Measurements from ENCODE around the gene NPR2.

NPR2 gene

DNA sequence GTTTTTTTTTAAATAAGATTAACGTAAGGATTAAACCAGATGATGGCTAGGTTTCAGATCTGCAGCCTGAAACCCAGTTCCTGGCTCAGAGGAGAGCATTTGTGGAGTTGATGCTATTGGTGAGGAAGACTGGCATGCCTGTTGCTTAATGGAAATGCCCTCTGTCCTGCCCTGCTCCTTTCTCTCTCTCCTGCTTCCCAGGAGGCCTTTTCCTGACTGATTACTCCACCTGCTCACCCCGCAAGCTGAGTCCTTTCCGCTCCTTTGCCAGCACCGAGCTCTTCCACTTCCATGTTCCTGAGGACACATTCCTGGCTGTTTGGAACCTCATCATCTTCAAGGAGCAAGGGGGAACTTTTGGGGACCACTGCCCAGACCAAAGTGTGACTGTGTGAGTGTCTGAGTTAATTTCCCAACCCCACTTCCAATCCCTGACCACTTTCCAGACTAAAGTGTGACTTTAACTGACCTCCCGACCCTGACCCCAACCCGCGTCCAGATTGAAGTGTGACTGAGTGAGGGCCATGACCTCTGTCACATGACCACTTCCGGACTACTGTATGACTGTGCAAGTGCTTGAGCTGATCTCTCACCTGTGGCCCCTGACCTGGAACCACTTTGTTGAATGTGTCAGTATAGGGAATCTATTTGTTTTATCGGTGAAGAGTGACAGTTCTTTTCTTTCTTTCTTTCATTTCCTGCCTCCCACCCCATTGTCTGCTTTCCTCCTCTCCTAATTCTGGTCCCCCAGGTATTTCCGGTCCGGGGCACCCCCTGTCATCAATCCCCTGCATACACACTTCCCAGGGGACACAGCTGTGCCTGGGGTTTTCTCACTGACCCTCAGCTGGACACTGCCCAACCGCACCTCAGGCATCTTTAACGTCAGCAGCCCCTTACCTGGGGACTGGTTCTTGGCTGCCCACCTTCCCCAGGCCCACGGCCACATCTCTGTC lies 43.1 kb downstream of the NPR2 start:
- no peak for DNase-seq

DNA sequence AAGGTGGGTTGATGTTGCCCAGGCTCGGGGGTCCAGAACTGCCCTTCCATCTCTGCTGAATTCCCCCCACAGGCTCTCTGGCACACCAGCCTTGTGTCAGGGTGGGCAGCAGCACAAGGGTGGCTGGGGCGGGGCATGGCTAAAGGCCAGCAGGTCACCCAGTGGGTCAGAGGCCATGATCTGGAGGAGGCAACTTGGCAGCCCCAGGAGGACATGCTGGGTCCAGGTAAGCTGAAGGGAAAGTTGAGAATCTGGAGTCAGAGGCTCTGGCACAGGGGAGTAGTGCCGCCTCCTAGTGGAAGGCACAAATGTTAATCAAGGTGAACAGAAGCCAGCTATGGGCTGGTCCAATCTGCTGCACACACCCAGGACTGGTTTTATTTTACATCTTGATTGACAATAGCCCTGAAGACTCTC lies 43.8 kb downstream of the NPR2 start:
- no peak for DNase-seq

- DNase-seq: no peak
Observed at GRCh38 chr9:35835766-35836165, 44.4 kb downstream of the NPR2 start.

- DNase-seq: no peak
Observed at GRCh38 chr9:35836595-35836994, 45.2 kb downstream of the NPR2 start.

GRCh38 chr9:35839926-35840325 lies 48.5 kb downstream of the NPR2 start:
- DNase-seq: no peak

GRCh38 chr9:35840881-35841644 lies 49.7 kb downstream of the NPR2 start:
- DNase-seq: no peak

GRCh38 chr9:35841645-35841900 lies 50.2 kb downstream of the NPR2 start:
- no peak for DNase-seq

DNA sequence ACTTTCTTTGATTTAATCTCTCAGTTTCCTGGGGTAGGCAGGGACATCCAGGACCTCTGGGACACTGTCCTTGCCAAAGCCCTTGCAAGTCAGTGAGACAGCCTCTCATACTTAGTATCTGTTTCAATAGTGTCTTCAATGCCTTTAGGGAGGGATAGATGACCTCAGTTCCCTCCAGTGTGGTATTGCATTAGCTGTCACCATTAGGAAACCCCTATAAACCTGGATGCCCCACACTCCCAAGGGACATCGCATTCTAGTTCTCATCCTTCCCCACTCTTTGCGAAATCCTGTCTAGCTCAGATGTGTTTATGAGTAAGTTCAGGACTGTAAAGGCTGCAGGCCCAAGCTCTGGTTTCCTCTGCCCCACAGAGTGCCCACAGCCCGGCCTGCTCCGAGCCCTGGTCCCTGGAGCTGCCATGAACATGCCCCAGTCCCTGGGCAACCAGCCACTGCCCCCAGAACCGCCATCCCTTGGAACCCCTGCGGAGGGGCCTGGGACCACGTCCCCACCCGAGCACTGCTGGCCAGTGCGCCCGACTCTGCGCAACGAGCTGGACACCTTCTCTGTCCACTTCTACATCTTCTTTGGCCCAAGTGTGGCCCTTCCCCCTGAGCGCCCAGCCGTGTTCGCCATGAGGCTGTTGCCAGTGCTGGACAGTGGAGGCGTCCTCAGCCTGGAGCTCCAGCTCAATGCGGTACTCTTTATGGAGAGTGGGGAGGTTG lies 50.8 kb downstream of the NPR2 start:
- DNase-seq: no peak

- DNase-seq: no peak
Observed at GRCh38 chr9:35842795-35843194, 51.4 kb downstream of the NPR2 start.

- DNase-seq: peak; percentile 11
Observed at GRCh38 chr9:35844628-35845270, 53.4 kb downstream of the NPR2 start.

DNA sequence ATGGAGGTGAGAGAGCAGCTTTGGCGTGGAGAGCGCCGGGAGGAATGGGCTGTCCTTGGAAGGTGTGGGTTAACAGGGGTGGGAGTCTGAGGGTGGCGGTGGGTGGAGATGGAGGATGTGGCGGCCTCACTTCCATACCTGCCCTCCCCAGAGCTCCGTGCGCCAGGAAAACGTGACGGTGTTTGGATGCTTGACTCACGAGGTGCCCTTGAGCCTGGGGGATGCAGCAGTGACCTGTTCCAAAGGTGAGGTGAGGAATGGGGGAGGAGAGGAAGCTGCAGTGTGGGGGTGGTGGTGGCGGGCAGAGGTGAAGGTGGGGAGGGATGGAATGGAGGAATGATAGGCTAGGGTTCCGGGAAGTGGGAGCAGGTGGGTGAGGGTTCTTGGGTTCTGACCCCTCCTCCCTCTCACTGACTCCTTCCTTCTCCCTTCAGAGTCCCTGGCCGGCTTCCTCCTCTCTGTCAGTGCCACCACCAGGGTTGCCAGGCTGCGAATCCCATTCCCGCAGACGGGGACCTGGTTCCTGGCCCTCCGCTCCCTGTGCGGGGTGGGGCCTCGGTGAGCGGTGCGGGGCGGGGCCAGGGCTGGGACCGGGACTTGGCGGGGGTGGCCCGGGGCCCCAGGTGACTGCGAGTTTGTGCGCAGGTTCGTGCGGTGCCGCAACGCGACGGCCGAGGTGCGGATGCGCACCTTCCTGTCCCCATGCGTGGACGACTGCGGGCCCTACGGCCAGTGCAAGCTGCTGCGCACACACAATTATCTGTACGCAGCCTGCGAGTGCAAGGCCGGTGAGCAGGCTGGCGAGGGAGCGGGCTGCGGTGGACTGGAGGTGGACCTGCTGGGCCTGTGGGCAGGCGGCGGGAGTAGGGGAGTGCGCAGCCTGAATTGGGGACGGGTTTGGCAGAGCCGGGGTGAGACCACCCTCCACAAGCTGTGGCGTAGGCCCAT lies 54.7 kb downstream of the NPR2 start:
- DNase-seq: no peak

DNA sequence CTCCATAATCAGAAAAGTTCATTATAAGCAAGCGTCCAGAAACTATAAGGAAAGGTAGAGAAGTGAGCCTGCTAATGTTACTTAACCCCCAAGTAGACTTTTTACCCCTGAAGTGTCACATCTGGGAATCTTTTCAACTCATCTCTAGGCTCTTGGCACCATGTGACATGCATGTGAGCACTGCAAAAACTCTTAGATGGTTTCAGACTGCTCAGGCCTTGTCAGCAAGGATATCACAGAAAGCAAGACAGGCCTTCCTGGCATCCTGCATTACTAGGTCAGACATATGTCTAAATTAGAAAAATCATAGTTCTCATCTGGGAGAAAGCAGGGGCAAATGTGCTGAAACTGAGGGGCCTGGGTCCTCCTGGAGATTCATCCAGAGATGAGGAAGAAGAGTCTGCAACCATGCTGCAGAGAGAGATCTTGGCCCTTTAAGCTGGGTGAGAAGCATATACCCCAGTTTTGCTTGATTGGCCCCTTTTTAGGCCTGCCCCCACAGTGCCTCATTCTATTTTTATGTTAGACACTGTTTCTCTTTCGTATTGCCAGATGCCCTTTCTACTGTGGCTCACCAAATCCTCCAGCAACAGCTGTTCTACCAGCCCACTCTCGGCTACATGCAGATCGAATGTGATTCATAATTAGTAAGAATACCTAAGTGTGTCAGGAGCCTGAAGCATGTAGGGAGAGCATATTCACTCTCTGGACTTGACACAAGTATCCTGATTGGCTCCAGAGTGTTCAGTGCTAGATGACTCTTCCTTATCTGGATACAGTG lies 56.6 kb downstream of the NPR2 start:
- peak; percentile 42 for DNase-seq

- DNase-seq: no peak
Observed at GRCh38 chr9:35852267-35852815, 61.0 kb downstream of the NPR2 start.

GRCh38 chr9:35852876-35853865 lies 61.8 kb downstream of the NPR2 start:
- no peak for DNase-seq

- no peak for DNase-seq
Observed at GRCh38 chr9:35854091-35854762, 62.8 kb downstream of the NPR2 start.

- no peak for DNase-seq
Observed at GRCh38 chr9:35856206-35856605, 64.8 kb downstream of the NPR2 start.

- DNase-seq: no peak
Observed at GRCh38 chr9:35856882-35857281, 65.5 kb downstream of the NPR2 start.

DNA sequence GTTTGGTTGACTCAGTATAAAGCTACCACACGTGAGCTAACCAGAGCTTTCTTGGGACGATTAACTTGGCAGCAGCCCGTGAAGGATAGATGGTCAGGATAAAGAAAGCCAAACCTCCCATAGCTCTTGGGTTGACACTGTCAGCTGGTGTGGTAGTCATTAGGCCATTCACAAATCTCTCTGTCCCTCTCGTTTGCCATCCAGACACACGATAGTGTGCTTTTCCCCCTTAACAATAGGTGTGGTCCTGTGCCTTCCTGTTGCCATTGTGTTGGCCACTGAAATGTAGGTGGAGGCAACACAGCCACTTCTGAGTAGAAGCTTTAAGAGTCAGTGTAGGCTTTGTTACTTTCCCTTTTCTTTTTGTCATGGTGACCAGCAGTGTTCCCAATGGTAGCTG lies 67.1 kb downstream of the NPR2 start:
- no peak for DNase-seq
